Cardiac septum (tissue), 1 donor: ENCODE data around the gene NUCB1. TPM values are rescaled to one million over a fixed set of nuclear protein-coding genes. Genes with fewer than 3 reads are reported as not detected.
"Not testable (repeated sequence)": the region's sequence is repeated elsewhere in the genome, so short reads cannot be mapped to it uniquely, and the experiment has no call there.

Experiments used
- DNase-seq: peaks from one replicate; pipeline ENCODE4 v3.0.0-alpha.2; 2020; ENCODE audit warnings: low spot score
- intact Hi-C: fragments of 100-400 bp; cut with DNase I; formaldehyde crosslinking; loops from one replicate; pipeline ENCODE4 v1.14.0; 2022
- total RNA-seq: library from RNA; stranded (reverse); fragmentation: NEBNext Ultra II Directional; extraction: Animal tissue kit (Norgen Biotek cat#: 25700); gene quantifications from one replicate; pipeline ENCODE4 v1.2.1, GENCODE V29; 2021
- donor health status: DM: no; HTN: no; CAD: no.

NUCB1 gene
- total RNA-seq, 1 donor from 2014 or later = 276 TPM

- intact Hi-C loops = no loop called here
- no peak for DNase-seq
Observed at GRCh38 chr19:48922548-48923490, 22.7 kb downstream of the NUCB1 start.

- intact Hi-C loops = no loop called here
- no peak for DNase-seq
Observed at GRCh38 chr19:48925240-48925843, 25.2 kb downstream of the NUCB1 start.

DNA sequence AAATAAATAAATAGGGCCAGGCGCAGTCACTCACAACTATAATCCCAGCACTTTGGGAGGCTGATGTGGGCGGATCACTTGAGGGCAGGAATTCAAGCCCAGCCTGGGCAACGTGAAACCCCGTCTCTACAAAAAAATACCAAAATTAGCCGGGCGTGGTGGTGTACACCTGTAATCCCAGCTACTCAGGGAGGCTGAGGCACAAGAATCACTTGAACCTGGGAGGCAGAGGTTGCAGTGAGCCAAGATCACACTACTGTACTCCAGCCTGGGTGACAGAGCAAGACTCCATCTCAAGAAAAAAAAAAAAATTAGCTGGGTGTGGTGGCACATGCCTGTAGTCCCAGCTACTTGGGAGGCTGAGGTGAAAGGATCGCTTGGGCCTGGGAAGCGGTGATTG is 25.8 kb downstream of the NUCB1 start:
- DNase-seq, intact Hi-C loops: not testable (repeated sequence)

DNA sequence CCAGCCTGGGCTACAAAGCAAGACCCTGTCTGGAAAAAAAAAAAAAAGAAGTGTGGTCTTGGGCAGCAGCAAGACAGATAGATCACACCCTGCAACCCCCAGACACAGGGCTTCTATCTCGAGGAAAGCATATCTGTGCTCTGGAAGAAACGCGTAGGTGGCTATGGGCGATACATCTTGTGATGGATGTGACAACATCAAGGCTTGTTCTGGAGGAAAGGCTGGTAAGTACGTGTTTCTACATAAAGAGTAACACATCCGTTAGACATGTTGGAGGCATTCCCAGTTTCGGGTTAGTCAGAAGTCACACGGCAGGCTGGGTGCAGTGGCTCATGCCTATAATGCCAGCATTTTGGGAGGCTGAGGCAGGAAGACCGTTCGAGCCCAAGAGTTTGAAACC is 26.8 kb downstream of the NUCB1 start:
- DNase-seq = no peak
- intact Hi-C loops = no loop called here

GRCh38 chr19:48927692-48928091 is 27.6 kb downstream of the NUCB1 start:
- intact Hi-C loops, DNase-seq: not testable (repeated sequence)

DNA sequence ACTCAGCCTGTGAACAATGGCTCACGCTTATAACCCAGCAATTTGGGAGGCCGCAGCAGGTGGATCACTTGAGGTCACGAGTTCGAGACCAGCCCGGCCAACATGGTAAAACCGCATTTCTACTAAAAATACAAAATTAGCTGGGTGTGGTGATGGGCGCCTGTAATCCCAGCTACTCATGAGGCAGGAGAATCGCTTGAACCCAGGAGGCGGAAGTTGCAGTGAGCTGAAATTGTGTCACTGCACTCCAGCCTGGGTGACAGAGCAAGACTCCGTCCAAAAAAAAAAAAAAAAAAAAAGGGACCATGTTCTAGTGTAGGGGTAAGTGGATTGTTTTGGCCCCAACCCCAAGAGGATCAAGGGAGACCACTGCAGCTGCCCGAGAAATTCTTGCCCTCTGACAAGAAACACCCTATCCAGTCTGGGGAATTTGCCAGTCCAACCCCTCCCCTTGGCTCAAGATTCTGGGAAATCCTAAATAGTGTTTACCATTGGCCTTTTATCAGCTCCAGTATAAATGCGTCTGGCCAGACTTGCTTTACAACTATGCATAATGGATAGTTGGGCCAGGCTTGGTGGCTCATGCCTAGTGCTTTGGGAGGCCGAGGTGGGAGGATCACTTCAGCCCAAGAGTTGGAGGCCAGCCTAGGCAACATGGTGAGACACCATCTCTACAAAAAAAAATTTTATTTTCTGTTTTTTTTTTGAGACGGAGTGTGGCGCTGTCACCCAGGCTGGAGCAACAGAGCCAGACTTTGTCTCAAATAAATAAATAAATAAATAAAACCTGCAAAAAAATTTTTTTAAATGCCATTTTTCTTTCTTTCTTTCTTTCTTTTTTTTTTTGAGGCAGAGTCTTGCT is 28.3 kb downstream of the NUCB1 start:
- no peak for DNase-seq
- intact Hi-C loops = no loop called here

- intact Hi-C loops = no loop called here
- DNase-seq = peak; percentile 91
Observed at GRCh38 chr19:48933382-48933932, 33.3 kb downstream of the NUCB1 start, which contains the start of gene DHDH. Gene DHDH (plus strand): TSS chr19:48933699. CDS start chr19:48933722, 23 bp downstream.

- intact Hi-C loops = no loop called here
- no peak for DNase-seq
Observed at GRCh38 chr19:48934837-48935236, 34.7 kb downstream of the NUCB1 start.

DNA sequence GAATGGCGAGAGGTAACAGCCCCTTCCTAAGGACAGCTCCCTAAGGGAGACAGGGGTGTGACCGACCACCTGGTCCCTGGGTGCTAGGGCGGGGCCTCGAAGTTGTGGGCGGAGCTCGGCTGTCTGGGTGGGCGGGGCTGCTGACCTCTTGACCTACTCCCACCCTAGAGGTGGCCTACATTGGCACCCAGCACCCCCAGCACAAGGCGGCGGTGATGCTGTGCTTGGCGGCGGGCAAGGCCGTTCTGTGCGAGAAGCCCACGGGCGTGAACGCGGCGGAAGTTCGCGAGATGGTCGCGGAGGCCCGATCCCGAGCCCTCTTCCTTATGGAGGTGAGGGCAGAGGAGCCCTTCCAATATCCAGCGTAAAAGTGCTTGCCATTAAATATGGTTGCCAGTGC is 35.8 kb downstream of the NUCB1 start:
- DNase-seq = no peak
- intact Hi-C loops = no loop called here

- intact Hi-C loops = no loop called here
- no peak for DNase-seq
Observed at GRCh38 chr19:48938256-48938655, 38.1 kb downstream of the NUCB1 start.

DNA sequence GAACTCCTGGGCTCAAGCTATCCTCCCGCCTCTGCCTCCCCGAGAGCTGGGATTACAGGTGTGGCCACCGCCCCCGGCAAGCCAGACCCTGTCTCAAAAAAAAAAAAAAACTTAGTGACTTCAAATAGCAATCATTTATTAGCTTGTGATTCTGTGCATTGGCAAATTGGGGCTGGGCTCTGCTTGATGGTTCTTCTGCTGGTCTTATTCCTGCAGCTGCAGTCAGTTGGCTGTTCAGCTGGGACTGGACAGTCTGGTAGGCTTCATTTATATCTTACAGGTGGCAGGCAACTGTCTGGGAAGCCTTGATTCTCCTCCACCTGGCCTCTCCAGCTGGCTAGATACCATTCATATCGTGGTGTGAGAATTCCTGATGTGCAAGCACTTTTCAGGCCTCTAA is 40.8 kb downstream of the NUCB1 start:
- intact Hi-C loops = no loop called here
- no peak for DNase-seq

GRCh38 chr19:48943081-48943480 is 43.0 kb downstream of the NUCB1 start:
- no peak for DNase-seq
- intact Hi-C loops = no loop called here

GRCh38 chr19:48945415-48945814 is 45.3 kb downstream of the NUCB1 start:
- no peak for DNase-seq
- intact Hi-C loops = no loop called here

- intact Hi-C loops = no loop called here
- DNase-seq = no peak
Observed at GRCh38 chr19:48945817-48946216, 45.7 kb downstream of the NUCB1 start.

DNA sequence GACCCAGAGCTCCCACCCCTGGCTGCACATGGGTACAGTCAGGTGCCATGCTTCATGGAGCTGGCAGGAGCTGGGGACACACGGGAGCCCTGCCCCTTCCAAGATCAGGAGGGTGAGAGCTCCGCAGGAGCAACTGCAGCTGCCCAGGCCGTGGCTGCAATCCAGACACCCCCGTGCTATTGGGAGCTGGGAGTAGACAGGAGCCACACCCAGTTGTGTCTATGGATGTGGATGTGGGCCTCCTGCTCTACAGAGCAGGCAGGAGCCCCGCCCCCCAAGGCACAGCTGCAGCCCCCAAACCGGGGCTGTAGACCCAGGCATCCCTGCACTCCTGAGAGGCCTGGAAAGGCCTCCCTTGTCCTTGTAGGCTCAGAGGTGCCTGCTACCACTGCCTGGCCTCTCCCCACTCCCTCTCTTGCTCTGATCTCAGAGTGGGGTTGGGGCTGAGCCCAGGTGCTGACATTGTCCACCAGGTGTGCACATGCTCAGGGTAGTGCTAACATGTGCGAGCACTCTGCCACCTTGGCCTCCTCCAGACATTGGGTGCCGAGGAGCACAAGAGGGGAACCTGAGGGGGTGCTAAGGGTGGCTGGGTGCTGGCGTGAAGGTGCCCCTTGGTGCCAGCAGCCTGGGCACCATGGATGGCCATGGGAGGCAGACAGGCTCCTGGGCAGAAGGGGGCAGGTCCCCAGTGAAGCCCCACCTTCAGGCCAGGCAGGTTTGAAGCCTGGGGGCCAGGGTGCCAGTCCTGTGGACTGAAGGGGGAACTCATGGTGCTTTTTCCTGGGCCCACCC is 46.5 kb downstream of the NUCB1 start:
- intact Hi-C loops = no loop called here
- no peak for DNase-seq

DNA sequence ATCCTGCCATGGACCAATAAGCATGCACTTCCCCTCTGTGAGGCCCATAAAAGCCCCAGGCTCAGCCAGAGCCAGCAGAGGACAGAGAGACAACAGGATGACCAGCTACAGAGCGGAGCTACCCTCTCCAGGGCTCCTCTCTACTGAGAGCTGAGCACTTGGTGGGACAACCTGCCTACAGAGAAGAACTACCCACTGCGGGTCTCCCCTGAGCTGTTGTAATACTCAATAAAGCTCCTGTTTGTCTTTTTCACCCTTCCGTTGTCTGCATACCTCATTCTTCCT is 47.1 kb downstream of the NUCB1 start:
- DNase-seq = no peak
- intact Hi-C loops = no loop called here

DNA sequence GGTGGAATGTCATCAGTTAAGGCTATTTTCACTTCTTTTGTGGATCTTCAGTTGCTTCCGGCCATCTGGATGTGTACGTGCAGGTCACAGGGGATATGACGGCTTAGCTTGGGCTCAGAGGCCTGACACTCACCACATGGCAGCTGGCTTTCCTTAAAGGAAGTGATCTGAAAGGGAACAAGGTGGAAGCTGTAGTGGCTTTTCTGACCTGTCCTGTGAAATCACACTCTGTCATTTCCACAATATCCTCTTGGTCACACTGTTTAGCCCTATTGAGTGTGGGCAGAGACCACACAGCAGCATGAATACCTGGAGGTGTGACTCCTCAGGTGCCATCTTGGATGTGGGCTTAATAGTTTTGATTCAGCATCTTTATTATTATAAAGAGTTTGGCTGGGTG is 50.0 kb downstream of the NUCB1 start:
- intact Hi-C loops = loop anchor here (5.0 kb wide), 2 partner anchors 53 to 73 kb away; partner anchors contain the start of gene TULP2
- DNase-seq = no peak

GRCh38 chr19:48950830-48951519 is 50.9 kb downstream of the NUCB1 start:
- no peak for DNase-seq
- intact Hi-C loops = loop anchor here (5.0 kb wide), 2 partner anchors 54 to 74 kb away; partner anchors contain the start of gene TULP2
